ENCODE data around the gene MEI4. TPM values are rescaled to one million over a fixed set of nuclear protein-coding genes. Genes with fewer than 3 reads are reported as not detected.

The MEI4 gene
- not detected for total RNA-seq (2021; fragmentation: NEBNext Ultra II Directional; extraction: Animal tissue kit (Norgen Biotek cat#: 25700))
- long read RNA-seq = 0 reads

GRCh38 chr6:77652739-77653138, at the start of gene MEI4:
Gene MEI4 (plus strand): TSS chr6:77653039. CDS start chr6:77690672, 37,633 bp downstream.
- Mint-ChIP-seq H3K27me3 (ENCODE audit: insufficient read depth) (no peaks in the 10 kb centered on the region; the same call in 1 of the 2 replicates), H3K9me3 (peaks cover 15% of the 10 kb centered on the region), H3K27ac (no peak within 1 kb of the TSS), H3K36me3 (ENCODE audit: low read depth) (no peaks in the 10 kb centered on the region), H3K4me1 (ENCODE audit: low read depth) (no peaks in the 10 kb centered on the region), H3K4me3 (no peak within 1 kb of the TSS)
- no peak for DNase-seq
- no peak for TF ChIP-seq CTCF (IDR thresholded peaks at IDR 0.05)

GRCh38 chr6:77604476-77604875, 48.4 kb upstream of the MEI4 start:
- H3K36me3 Mint-ChIP-seq (ENCODE audit: low read depth) = no peaks in the 10 kb centered on the region
- no peaks in the 10 kb centered on the region; the same call in 1 of the 2 replicates for H3K27me3 Mint-ChIP-seq (ENCODE audit: insufficient read depth)
- TF ChIP-seq CTCF (IDR thresholded peaks at IDR 0.05) = no peak
- no peak overlapping the region for H3K4me3 Mint-ChIP-seq
- H3K4me1 Mint-ChIP-seq (ENCODE audit: low read depth) = no peaks in the 10 kb centered on the region
- peaks cover 7% of the 10 kb centered on the region for H3K9me3 Mint-ChIP-seq
- DNase-seq = no peak
- no peak overlapping the region for H3K27ac Mint-ChIP-seq

GRCh38 chr6:77607004-77607403, 45.8 kb upstream of the MEI4 start:
- Mint-ChIP-seq H3K36me3 (ENCODE audit: low read depth) (no peaks in the 10 kb centered on the region), H3K4me3 (no peak overlapping the region), H3K27ac (no peak overlapping the region), H3K27me3 (ENCODE audit: insufficient read depth) (no peaks in the 10 kb centered on the region), H3K9me3 (peaks cover 7% of the 10 kb centered on the region), H3K4me1 (ENCODE audit: low read depth) (no peaks in the 10 kb centered on the region)
- TF ChIP-seq CTCF (IDR thresholded peaks at IDR 0.05) = no peak
- DNase-seq = no peak

- H3K27ac Mint-ChIP-seq = no peak overlapping the region
- peaks cover 11% of the 10 kb centered on the region for H3K9me3 Mint-ChIP-seq
- no peaks in the 10 kb centered on the region for H3K27me3 Mint-ChIP-seq (ENCODE audit: insufficient read depth)
- no peaks in the 10 kb centered on the region for H3K4me1 Mint-ChIP-seq (ENCODE audit: low read depth)
- no peak for TF ChIP-seq CTCF (IDR thresholded peaks at IDR 0.05)
- H3K4me3 Mint-ChIP-seq = no peak overlapping the region
- no peak for DNase-seq
- no peaks in the 10 kb centered on the region for H3K36me3 Mint-ChIP-seq (ENCODE audit: low read depth)
These were observed 43.7 kb upstream of the MEI4 start for GRCh38 chr6:77609106-77609505.

- Mint-ChIP-seq H3K27me3 (ENCODE audit: insufficient read depth) (no peaks in the 10 kb centered on the region), H3K27ac (no peak overlapping the region), H3K9me3 (peaks cover 47% of the 10 kb centered on the region), H3K36me3 (ENCODE audit: low read depth) (no peaks in the 10 kb centered on the region), H3K4me1 (ENCODE audit: low read depth) (no peaks in the 10 kb centered on the region), H3K4me3 (no peak overlapping the region)
- TF ChIP-seq CTCF (IDR thresholded peaks at IDR 0.05) = no peak
- no peak for DNase-seq
These were observed 33.7 kb upstream of the MEI4 start for GRCh38 chr6:77619114-77619513.
